WTC11 (cell line): ENCODE data around the gene SPATA3. TPM values are rescaled to one million over a fixed set of nuclear protein-coding genes. Genes with fewer than 3 reads are reported as not detected.

Experiments
- ATAC-seq: fragments of 200-7000 bp; cut with Tn5 transposase; 2 replicates; pipeline ENCODE4 v1.10.0; 2021; ENCODE audit warnings: mild to moderate bottlenecking, moderate library complexity
- CTCF ChIA-PET: fragments of 300-600 bp; sonication (Branson Sonifier 250); formaldehyde crosslinking; loops from one replicate; lab custom pipeline; 2021; ENCODE audit warnings: antibody characterized with exemption; lab: Charles Lee
- POLR2A ChIA-PET: fragments of 350-600 bp; sonication (Branson Sonifier 250); formaldehyde crosslinking; loops from one replicate; lab custom pipeline; 2021; ENCODE audit warnings: antibody characterized with exemption; lab: Charles Lee
- DNase-seq: peaks from one replicate; pipeline ENCODE4 v3.0.0; 2021; ENCODE audit warnings: low spot score
- H3K27ac Mint-ChIP-seq: 2 replicates; pipeline ENCODE4 v1.8.0; 2021; ENCODE audit warnings: mixed read lengths
- H3K27me3 Mint-ChIP-seq: 2 replicates; pipeline ENCODE4 v1.8.0; 2021; ENCODE audit warnings: low read depth, mild to moderate bottlenecking, moderate library complexity, mixed read lengths
- H3K36me3 Mint-ChIP-seq: 2 replicates; pipeline ENCODE4 v1.8.0; 2021; ENCODE audit warnings: mixed read lengths
- H3K4me1 Mint-ChIP-seq: 2 replicates; pipeline ENCODE4 v1.8.0; 2022; ENCODE audit warnings: mixed read lengths
- H3K4me3 Mint-ChIP-seq: 2 replicates; pipeline ENCODE4 v1.8.0; 2021; ENCODE audit warnings: mild to moderate bottlenecking, moderate library complexity, mixed read lengths
- H3K9me3 Mint-ChIP-seq: 2 replicates; pipeline ENCODE4 v1.8.0; 2021; ENCODE audit warnings: mixed read lengths
- ATF2 ChIP-seq: sonication (generic); formaldehyde crosslinking; IDR thresholded peaks from 2 replicates; pipeline ENCODE4 v1.8.1; 2022; ENCODE audit warnings: low read depth, missing genetic modification reagents, borderline replicate concordance
- ATF3 ChIP-seq: sonication (generic); formaldehyde crosslinking; conservative IDR thresholded peaks from 2 replicates; pipeline ENCODE4 v1.8.1; 2022; ENCODE audit warnings: mild to moderate bottlenecking, missing genetic modification reagents
- ATF6 ChIP-seq: sonication (generic); formaldehyde crosslinking; IDR thresholded peaks from 2 replicates; pipeline ENCODE4 v1.8.1; 2023; ENCODE audit warnings: mild to moderate bottlenecking, missing genetic modification reagents
- CBFB ChIP-seq: sonication (generic); formaldehyde crosslinking; IDR thresholded peaks from 2 replicates; pipeline ENCODE4 v1.8.1; 2022; ENCODE audit warnings: mild to moderate bottlenecking, low read depth, missing genetic modification reagents
- CREM ChIP-seq: sonication (generic); formaldehyde crosslinking; IDR thresholded peaks from 2 replicates; pipeline ENCODE4 v1.8.1; 2022; ENCODE audit warnings: mild to moderate bottlenecking, missing genetic modification reagents, moderate library complexity
- FOXJ3 ChIP-seq: sonication (generic); formaldehyde crosslinking; IDR thresholded peaks from 2 replicates; pipeline ENCODE4 v1.9.0; 2021; ENCODE audit warnings: missing genetic modification reagents, mild to moderate bottlenecking, borderline replicate concordance
- FOXP1 ChIP-seq: sonication (generic); formaldehyde crosslinking; IDR thresholded peaks from 2 replicates; pipeline ENCODE4 v1.8.0; 2022; ENCODE audit warnings: missing genetic modification reagents, mild to moderate bottlenecking, moderate library complexity, borderline replicate concordance
- FOXP4 ChIP-seq: sonication (generic); formaldehyde crosslinking; IDR thresholded peaks from 2 replicates; pipeline ENCODE4 v1.8.0; 2022; ENCODE audit warnings: mild to moderate bottlenecking, missing genetic modification reagents
- IRF1 ChIP-seq: sonication (generic); formaldehyde crosslinking; IDR thresholded peaks from 2 replicates; pipeline ENCODE4 v1.8.0; 2023; ENCODE audit warnings: missing genetic modification reagents
- KAT7 ChIP-seq: sonication (generic); formaldehyde crosslinking; IDR thresholded peaks from 2 replicates; pipeline ENCODE4 v1.8.1; 2023; ENCODE audit warnings: missing genetic modification reagents, mild to moderate bottlenecking, borderline replicate concordance
- NFYB ChIP-seq: sonication (generic); formaldehyde crosslinking; conservative IDR thresholded peaks from 2 replicates; pipeline ENCODE4 v1.8.0; 2022; ENCODE audit warnings: low read depth, missing genetic modification reagents
- NR3C1 ChIP-seq: sonication (generic); formaldehyde crosslinking; conservative IDR thresholded peaks from 2 replicates; pipeline ENCODE4 v1.8.1; 2023; ENCODE audit warnings: low read depth, mild to moderate bottlenecking, missing genetic modification reagents
- SP1 ChIP-seq: sonication (generic); formaldehyde crosslinking; conservative IDR thresholded peaks from 2 replicates; pipeline ENCODE4 v1.8.1; 2022; ENCODE audit warnings: missing genetic modification reagents
- TP53 ChIP-seq: sonication (generic); formaldehyde crosslinking; IDR thresholded peaks from 2 replicates; pipeline ENCODE4 v1.8.1; 2023; ENCODE audit warnings: mild to moderate bottlenecking, missing genetic modification reagents
- ZNF121 ChIP-seq: sonication (generic); formaldehyde crosslinking; IDR thresholded peaks from 2 replicates; pipeline ENCODE4 v1.8.0; 2023; ENCODE audit warnings: missing genetic modification reagents
- ZNF232 ChIP-seq: sonication (generic); formaldehyde crosslinking; IDR thresholded peaks from 2 replicates; pipeline ENCODE4 v1.8.0; 2022; ENCODE audit warnings: mild to moderate bottlenecking, missing genetic modification reagents
- ZNF317 ChIP-seq: sonication (generic); formaldehyde crosslinking; IDR thresholded peaks from 2 replicates; pipeline ENCODE4 v1.8.1; 2023; ENCODE audit warnings: low read depth, mild to moderate bottlenecking, moderate library complexity, missing genetic modification reagents, borderline replicate concordance
- ZNF512 ChIP-seq: sonication (generic); formaldehyde crosslinking; IDR thresholded peaks from 2 replicates; pipeline ENCODE4 v1.8.1; 2022; ENCODE audit warnings: missing genetic modification reagents, borderline replicate concordance
- ZSCAN18 ChIP-seq: fragments of 250-450 bp; sonication (Bioruptor Pico); IDR thresholded peaks from 2 replicates; pipeline ENCODE4 v2.1.2; 2022; ENCODE audit warnings: mild to moderate bottlenecking, moderate library complexity
- total RNA-seq: library from RNA; stranded (reverse); gene quantifications from 3 replicates; pipeline ENCODE4 v1.2.3, GENCODE V29; 2021

The SPATA3 gene
- total RNA-seq, 1 experiment from 2014 or later: not detected

GRCh38 chr2:231008131-231008530 lies 12.2 kb downstream of the SPATA3 start:
- POLR2A ChIA-PET: no interaction called here
- no peak for DNase-seq
- peaks cover 11% of the 10 kb centered on the region for H3K36me3 Mint-ChIP-seq
- H3K27me3 Mint-ChIP-seq: peaks cover 5% of the 10 kb centered on the region
- H3K9me3 Mint-ChIP-seq: peaks cover 21% of the 10 kb centered on the region
- CTCF ChIA-PET: interaction anchor here (1.2 to 3.0 kb wide), 5 partner anchors 8 to 184 kb away, joined by 3 to 13 read pairs (median 4); no protein-coding TSS in a partner anchor
- peaks cover 4% of the 10 kb centered on the region; the same call in 1 of the 2 replicates for H3K4me1 Mint-ChIP-seq
- no peak for TF ChIP-seq KAT7
- TF ChIP-seq SP1 (CRISPR knock-in tag): no peak
- no peak for TF ChIP-seq IRF1
- TF ChIP-seq ATF2 (CRISPR knock-in tag): no peak
- TF ChIP-seq NFYB (CRISPR knock-in tag): no peak
- TF ChIP-seq ZNF121 (CRISPR knock-in tag): no peak
- TF ChIP-seq CBFB: no peak
- TF ChIP-seq ATF6 (CRISPR knock-in tag): no peak
- TF ChIP-seq ZNF512 (CRISPR knock-in tag): no peak
- TF ChIP-seq CREM (CRISPR knock-in tag): no peak
- TF ChIP-seq ZNF232: no peak
- no peak for TF ChIP-seq ZSCAN18 (CRISPR knock-in tag)
- no peak for TF ChIP-seq FOXP1 (CRISPR knock-in tag)
- no peak for TF ChIP-seq NR3C1 (CRISPR knock-in tag)
- TF ChIP-seq FOXJ3: no peak
- no peak for TF ChIP-seq FOXP4
- no peak for TF ChIP-seq ATF3 (CRISPR knock-in tag)
- TF ChIP-seq TP53 (CRISPR knock-in tag): no peak
- TF ChIP-seq ZNF317 (CRISPR knock-in tag): no peak
- TF ChIP-seq, all 79 proteins: peak for 0
- ATAC-seq: no peak
- Mint-ChIP-seq H3K4me3 (no peak overlapping the region), H3K27ac (no peak overlapping the region)
